ENCODE data around the gene LAMTOR5. TPM values are rescaled to one million over a fixed set of nuclear protein-coding genes. Genes with fewer than 3 reads are reported as not detected.

The LAMTOR5 gene
- total RNA-seq: 68.5 TPM

GRCh38 chr1:110407260-110408210 is at the start of gene LAMTOR5:
TSS of gene LAMTOR5 (minus strand) at chr1:110407694. CDS start at chr1:110407620, 74 bp downstream.

GRCh38 chr1:110450929-110451328 is 43.4 kb upstream of the LAMTOR5 start, which contains the start of gene PROK1:
TSS of gene PROK1 (plus strand) at chr1:110451149. CDS start at chr1:110451217, 68 bp downstream.

GRCh38 chr1:110390692-110391245 is 16.7 kb downstream of the LAMTOR5 start, which contains the start of gene SLC16A4:
TSS of gene SLC16A4 (minus strand) at chr1:110391026. CDS start at chr1:110389323, 1,703 bp downstream.

Other genes with a start within 250 kb of the LAMTOR5 start
- 9.8 TPM for gene KCNC4, start 197.4 kb downstream of the LAMTOR5 start, total RNA-seq
- gene RBM15, start 68.3 kb downstream of the LAMTOR5 start, total RNA-seq: 60.9 TPM
- gene SLC16A4, start 16.7 kb downstream of the LAMTOR5 start, total RNA-seq: 40.9 TPM
- gene PROK1, start 43.5 kb upstream of the LAMTOR5 start, total RNA-seq: not detected
- not detected for gene KCNA10, start 111.5 kb upstream of the LAMTOR5 start, total RNA-seq
- 0.35 TPM for gene KCNA2, start 198.7 kb upstream of the LAMTOR5 start, total RNA-seq